Middle frontal gyrus (tissue), 1 donor: ENCODE data around the gene YY1.
"Not testable (repeated sequence)": the region's sequence is repeated elsewhere in the genome, so short reads cannot be mapped to it uniquely, and the experiment has no call there.

Experiments used
- DNase-seq: peaks from one replicate; pipeline ENCODE4 v3.0.0-alpha.2; 2015; ENCODE audit warnings: low spot score; ENCODE audit errors: extremely low spot score

YY1 gene

DNA sequence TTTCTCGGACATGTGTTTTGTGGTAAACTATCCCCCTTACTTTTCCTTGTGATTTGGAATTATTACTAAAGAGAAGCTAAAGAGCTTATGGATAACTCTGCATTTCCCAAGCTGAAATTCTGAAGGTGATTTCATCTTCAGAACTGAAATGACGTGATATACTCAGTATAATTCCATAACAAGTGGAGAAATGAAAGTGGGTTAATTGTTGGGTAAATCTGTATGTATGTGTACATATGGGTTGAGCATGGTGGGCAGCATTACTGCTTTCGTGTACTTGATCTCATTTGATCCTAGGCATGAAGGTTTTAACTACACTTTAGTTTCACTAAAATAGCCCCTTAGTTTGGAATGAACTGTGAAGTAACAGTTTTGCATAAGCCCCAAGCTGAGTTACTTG, 4.1 kb downstream of the YY1 start:
- no peak for DNase-seq

DNA sequence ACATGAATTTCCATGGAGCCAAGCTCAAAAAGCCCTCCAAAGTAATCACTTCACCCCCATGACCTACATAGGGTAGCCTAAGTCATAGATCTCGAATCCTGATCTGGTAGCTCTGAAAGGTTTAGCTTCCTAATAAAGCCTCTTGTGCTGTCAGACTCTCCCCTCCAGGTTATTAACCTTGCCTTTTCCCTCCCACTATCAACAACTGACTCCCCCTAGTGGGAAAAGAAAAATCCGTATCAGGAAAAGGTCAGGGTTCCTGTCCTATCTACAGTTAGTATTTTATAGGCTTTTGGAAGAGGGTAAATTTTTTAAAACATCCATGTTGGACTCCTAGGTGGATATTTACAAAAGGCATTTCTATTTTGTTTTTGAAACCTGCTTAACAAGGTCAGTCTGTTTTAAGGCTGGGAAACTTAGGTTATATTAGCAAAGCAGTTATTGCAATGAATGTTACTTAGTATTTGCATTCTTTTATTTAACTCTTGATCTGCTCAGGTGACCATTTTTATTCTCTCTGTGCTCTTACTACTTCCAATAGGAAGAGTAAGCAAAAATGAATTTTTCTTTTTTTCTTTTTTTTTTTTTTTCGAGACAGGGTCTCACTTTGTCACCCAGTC, 8.0 kb downstream of the YY1 start:
- no peak for DNase-seq

DNA sequence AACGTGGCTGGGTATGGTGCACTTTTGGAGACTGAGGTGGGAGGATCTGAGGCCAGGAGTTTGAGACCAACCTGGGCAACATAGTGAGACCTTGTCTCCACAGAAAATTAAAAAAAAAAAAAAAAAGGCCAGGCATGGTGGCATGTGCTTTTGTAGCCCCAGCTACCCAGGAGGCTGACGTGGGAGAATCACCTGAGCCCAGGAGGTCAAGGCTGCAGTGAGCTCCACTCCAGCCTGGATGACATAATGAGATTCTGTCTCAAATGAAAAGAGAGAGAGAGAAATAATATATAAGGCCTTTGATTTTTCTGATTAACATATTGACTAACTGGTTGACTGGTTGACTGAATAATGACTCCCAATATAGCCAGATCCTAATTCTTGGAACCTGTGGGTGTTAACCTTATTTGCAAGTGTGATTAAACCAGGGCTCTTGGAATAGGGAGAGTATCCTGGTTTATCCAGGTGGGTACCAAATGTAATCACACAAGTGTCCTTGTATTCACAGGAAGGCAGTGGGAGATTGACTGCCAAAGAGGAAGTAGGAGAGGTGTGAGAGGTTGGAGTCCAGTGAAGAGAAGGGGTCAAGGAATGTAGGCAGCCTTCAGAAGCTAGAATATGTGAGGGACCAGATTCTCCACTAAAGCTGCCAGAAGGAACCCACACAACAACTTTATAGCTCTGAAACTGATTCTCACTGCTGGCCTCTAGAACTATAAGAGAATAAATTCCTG, 12.0 kb downstream of the YY1 start:
- no peak for DNase-seq

DNA sequence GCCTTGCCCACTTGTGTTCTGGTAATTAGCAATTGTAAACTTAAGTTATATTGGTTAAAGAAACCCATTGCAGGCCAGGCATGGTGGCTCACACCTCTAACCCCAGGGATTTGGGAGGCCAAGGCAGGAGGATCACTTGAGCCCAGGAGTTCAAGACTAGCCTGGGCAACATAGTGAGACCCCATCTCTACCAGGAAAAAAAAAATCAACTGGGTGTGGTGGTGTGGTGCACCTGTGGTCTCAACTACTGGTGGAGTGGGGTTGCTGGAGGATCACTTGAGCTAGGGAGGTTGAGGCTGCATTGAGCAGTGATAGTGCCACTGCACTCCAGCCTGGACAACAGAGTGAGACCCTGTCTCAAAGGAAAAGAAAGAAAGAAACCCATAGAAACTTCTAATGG, 13.7 kb downstream of the YY1 start:
- DNase-seq: no peak

DNA sequence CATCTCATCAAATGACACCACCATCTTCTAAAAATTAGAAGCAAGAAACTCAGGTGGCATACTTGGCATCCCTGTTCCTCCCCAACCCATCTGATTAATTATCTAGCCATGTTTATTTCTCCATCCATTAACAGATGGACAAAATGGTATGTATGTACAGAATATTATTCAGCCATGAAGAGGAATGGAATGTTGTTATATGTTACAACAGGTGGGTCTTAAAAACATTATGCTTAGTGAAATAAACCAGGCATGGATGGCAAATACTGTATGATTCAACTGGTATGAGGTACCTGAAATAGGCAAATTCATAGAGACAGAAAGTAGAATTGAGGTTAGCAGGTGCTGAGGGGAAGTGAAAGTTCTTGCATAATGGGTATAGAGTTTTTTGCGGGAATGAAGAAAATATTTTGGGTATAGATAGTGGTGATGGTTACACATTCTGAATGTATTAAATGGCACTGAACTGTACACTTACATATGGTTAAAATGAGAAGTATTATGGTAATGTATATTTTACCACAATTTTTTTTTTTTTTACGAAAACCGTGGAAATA, 17.5 kb downstream of the YY1 start:
- no peak for DNase-seq

DNA sequence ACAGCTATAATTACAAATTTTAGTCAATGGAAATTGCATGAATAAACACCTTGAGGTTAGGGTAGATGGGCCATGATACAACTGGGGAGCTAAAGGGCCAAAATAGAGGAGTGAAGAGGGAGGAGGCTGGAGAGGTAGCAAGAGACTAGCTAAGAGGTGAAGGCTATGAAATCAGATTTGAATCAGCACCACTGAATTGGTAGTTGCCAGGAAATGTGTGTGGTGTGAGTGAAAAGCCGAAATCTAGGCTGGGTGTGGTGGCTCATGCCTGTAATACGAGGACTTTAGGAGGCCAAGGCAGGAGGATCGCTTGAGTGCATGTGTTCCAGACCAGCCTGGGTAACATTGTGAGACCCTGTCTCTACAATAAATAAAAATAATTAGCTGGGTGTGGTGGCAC, 22.7 kb downstream of the YY1 start:
- no peak for DNase-seq

DNA sequence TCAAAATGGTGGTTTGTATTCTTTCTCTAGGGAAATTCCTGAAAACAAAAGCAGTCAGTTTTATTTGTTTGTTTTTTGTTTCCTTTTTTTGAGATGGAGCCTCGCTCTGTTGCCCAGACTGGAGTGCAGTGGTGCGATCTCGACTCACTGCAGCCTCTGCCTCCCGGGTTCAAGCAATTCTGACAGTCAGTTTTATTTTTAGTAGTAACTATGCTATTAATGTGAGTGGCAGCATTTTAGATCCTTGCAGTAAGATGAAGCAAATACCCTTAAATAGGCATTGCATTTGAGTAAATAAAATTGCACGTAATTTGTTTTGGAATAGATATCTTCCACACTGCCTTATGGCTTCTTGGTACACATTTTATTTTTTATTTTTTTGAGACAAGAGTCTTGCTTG, 23.6 kb downstream of the YY1 start:
- no peak for DNase-seq

DNA sequence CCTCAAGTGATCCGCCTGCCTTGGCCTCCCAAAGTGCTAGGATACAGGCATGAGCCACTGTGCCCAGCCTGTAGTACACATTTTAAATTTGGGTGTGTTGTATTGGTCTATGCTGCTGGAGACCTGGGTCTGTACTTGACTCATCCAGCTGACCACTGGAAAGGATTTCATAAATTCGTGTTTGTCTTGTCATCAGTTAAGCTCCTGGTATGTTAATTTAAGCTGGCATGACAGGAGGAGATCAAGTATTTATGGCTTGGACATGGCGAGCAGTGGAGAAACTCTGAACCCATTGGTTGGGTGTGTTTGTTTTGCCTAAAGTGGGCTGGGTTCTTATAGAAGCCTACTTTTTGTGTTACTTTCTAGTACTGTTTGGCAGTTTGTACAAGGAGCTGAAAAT, 24.2 kb downstream of the YY1 start:
- no peak for DNase-seq

DNA sequence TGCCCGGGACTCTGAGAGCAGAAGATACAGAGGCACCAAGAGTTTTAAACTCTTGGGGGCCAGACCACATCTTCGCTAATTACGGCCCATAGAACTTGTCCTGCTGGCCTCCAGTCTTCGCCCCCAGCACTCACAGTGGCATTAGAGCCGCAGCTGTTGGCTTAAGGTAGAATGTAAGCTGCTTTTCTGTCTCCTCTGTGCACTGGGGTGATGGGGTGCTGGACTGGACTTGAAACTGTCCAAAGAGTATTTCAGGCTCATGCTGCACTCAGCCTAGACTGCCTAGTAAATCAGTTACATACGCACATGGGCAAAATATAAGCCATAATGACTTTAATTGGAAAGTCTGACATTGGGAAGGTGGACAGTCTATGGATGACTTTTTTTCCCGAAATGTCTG, 29.0 kb downstream of the YY1 start:
- no peak for DNase-seq

DNA sequence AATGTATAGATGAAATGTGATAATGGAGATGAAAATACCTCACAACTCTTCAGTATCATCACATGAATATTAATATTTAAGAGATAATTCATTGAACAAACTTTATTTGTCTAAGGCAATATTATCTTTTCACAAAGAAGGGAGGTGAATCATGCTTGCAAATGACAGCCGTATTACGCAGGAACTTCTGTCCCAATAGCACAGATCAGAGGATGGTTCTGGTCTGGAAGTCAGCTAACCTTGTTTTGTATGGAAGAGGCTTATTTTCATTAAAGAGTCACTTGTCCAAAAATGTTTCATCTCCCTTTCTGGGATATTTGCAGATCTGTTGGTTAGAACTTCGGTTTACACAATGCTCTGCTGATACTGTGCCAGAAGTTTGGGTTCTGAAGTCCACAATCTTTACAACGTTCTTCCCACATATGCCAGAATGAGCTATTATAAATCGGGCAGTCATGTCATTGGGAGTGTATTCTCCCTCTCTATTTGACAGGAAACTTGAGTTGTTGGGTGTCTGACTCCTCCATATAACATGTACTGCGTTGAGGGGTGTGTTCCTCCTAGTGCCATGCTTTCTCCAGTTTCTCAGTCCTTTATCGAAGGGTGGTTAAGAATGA, 29.8 kb downstream of the YY1 start:
- DNase-seq: no peak

DNA sequence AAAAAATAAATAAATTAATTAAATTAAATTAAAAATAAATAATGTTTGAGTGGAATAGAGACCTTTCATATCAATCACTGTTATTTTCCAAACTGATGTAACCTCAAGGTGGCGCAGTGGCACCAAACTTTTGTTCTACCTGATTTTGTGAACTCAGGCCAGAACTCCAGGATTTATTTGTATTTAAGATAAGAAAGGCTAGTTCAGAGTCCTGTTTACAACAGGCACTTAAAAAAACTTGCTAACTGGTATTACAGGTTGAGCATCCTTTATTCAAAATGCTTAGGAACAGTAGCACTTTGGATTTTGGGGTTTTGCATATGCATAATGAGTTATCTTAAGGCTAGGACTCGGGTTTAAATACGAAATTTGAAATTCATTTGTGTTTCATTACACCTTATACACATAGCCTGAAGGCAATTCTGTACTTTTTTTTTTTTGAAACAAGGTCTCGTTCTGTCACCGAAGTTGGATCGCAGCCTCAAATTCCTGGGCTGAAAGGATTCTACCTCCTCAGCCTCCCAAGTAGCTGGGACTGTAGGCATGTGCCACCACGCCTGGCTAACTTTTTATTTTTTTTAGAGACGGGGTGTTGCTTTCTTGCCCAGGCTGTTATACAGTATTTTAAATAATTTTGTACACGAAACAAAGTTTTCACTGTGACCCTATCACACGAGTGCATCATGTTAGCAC, 32.4 kb downstream of the YY1 start:
- no peak for DNase-seq

DNA sequence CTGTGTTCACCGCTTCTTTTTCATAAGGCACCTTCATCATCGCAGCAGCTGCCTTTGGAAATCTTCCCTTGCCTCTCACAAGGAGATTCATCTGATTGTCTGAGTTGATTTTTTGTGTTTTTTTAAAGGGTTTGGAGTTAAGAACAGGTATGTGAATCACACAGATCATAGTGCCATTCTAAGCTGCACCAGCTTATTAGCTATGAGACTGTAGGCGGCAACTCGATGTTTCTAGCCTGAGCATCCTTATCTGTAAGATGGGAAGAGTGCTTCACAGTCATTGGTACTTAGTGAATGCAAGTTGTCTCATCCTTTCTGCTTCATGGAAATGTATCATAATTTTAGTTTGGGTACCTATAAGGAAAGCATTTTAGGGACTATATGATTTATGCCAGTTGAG, 35.3 kb downstream of the YY1 start:
- DNase-seq: no peak

DNA sequence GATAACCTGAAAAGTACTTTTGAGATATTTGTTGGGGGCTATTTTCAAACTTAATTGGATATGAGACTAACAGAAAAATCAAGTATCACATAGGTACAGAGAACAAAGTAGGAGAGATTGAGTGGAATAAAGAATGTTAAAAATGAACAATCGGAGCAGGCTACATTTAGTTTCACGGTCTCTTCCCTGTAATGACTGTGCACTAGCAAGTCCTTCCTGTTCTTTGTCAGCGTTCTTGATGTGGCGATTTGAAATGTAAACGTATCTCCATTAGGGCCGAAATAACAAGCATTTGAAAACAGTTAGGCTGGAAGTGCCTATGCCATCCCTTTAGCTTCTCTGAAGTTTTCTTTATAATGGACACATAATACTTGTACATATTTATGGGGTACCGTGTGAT, 36.3 kb downstream of the YY1 start:
- DNase-seq: no peak

DNA sequence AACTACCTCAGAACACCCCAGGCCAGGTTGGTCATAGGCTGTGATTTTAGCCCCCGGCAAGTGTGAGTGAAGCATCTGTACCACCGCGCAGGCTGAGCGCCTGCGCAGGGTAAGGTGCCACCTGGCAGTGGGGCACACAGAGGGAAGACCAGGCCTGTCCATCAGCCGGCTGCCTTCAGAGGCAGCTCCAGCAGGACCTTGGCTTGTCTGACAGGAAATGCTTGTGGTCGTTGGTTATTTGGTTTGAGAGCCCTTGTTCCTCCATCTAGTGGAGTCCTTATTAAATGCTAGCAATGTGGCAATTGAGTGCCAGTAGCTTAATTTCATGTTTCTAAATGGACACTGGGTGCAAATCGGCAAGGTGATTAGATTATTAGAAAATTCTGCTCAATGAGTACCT, 39.8 kb downstream of the YY1 start:
- DNase-seq: no peak

DNA sequence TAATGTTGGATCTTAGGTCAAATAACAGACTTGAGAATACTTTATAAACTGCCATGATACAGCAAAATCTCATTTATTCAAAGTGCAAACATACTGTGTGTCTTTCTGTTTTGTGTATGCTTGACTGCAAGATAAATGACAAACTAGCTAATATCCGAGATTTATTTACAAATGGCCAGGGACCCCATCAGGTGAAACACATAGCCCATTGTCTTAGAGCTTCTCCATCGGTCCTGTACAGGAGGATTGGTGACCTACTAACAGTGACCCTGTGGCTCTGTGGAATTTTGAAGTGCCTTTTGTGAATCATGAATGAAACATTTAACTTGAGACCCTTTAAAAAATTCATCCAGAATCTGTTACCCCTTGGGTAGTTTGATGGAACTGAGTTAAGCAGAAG, 40.2 kb downstream of the YY1 start:
- no peak for DNase-seq

DNA sequence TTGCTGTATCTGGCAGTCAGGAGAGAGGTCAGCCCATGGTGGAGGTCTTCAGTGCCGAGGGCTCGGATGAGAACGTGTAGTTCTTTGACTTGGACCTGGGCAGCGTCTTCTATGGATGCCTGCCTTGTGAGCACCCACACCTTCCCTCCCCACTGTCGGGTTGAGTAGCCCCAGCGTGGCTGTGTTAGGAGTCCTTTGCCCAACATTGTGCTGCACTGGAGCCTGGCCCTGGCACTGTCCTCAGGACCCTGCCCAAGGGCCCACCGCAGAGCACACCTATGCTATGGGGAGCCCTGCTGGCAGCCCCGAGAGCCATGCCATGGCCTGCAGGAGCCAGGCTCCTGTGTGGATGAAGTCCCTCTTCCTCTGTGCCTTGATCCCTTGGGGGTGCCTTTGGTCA, 40.6 kb downstream of the YY1 start:
- DNase-seq: no peak

DNA sequence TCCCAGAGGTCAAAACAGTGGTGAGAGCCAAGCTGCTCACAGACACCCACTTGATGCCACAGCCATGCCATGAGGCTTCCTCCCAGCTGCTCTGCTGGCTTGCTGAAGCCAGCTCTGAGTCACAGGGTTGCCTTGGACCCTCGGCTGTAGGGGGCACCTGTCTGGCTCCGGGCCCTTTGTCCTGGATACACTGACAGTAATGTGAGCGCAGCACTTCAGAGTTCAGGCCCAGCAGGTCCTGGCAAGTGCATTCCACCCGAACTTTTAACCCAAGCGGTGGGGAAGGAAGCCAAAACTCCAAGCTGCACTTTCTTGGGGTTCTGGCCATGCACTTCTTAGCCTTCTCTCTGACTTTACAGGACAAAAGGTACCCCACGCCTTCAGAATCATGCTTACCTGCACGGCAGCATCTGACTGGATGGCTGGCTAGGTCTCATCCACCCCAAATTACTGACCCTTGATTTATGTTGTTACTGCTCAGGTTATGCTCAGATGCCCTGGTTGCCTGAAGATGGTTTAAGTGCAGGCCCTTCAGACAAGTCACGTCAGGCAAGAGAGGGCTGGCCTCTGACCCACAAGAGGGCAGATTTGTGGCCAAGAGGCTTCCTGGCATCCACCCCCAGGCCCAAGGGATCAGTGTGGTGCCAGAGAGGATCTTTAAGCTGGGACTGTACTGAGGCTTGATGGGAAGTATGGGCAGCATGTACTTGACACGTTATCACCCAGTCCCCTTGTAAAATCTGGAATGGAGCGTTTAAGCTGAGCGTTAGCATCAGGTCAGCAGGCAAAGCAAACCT, 42.5 kb downstream of the YY1 start:
- DNase-seq: no peak

DNA sequence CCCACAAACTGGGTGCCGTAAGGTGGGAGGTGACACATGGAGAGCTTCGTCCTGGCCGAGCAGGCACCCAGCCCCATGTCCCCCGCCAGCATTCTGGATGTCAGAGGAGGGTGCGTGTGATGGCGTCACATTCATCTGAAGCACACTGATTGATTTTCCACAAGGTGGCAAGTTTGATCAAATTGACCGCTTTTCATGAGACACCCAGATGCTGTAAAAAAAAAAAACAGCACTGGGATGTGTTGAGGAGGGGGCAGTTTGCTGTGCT, 43.1 kb downstream of the YY1 start:
- no peak for DNase-seq

DNA sequence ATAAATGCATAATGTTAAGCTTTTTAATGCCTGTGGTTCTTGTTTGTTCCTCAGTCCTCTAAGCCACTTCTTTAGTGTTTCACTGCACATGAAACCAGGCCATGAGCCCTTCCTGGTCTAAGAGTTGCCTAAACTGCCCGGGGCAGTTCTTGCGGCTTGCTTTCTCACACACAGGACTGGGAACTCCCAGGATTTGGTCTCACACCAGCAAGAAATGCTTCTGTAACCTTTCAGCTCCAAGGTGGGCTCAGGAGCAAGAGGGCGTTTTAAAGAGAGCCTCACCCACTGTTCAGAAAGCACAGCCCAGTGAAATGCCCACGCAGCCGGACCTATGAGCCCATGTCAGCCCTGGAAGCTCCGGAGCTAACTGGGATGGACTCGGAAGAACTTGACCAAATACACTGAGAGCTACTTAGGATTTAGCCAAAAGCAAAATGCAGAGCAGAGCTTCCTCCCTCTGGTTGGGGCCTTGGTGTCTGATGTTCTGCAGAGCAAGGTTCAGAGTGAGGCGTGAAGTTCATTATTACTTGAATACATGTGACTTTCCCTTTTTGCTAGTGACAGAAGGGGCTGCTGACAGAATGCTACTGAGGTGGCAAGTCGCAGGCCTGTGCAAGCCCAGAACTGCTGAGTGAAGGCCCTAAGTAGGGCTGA, 43.9 kb downstream of the YY1 start:
- DNase-seq: no peak

DNA sequence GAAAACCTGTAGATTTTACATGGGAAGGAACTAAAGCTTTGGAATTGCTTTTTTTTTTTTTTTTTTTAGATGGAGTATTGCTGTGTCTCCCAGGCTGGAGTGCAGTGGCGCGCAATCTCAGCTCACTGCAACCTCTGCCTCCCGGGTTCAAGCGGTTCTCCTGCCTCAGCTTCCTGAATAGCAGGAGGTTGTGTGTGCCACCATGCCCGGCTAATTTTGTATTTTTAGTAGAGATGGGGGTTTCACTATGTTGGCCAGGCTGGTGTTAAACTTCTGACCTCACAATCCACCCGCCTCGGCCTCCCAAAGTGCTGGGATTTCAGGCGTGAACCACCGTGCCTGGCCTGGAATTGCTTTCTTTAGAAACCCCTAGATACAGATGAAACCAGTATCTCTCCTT, 44.5 kb downstream of the YY1 start:
- DNase-seq: not testable (repeated sequence)
